ENCODE measurements around the gene NUP210.
"Not testable (repeated sequence)": the region's sequence is repeated elsewhere in the genome, so short reads cannot be mapped to it uniquely, and the experiment has no call there.

Gene NUP210

DNA sequence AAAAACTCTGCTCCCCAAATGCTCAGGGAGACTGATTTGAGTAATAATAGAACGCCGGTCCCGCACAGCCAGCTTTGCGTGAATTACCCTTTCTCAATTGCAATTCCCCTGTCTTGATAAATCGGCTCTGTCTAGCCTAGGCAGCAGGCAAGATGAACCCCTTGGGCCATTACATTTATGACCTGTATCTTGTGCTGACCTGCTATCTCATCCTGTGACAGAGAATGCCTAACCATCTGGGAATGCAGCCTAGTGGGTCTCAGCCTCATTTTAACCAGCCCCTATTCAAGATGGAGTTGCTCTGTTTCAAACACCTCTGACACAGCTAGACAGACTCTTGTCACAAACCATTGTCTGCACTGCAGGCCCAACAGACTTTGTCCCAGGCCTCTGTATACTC, 13.8 kb upstream of the NUP210 start:
- Histone ChIP-seq H3K4me3 (replicated peaks; ENCODE audit: low read depth, low read length) (no peak overlapping the region), H3K27me3 (replicated peaks; ENCODE audit: control insufficient read depth, insufficient read depth, low read length) (no peaks in the 10 kb centered on the region), H3K36me3 (ENCODE audit: control insufficient read depth, insufficient read depth, low read length) (no peaks in the 10 kb centered on the region)
- TF ChIP-seq, protein P1, sequence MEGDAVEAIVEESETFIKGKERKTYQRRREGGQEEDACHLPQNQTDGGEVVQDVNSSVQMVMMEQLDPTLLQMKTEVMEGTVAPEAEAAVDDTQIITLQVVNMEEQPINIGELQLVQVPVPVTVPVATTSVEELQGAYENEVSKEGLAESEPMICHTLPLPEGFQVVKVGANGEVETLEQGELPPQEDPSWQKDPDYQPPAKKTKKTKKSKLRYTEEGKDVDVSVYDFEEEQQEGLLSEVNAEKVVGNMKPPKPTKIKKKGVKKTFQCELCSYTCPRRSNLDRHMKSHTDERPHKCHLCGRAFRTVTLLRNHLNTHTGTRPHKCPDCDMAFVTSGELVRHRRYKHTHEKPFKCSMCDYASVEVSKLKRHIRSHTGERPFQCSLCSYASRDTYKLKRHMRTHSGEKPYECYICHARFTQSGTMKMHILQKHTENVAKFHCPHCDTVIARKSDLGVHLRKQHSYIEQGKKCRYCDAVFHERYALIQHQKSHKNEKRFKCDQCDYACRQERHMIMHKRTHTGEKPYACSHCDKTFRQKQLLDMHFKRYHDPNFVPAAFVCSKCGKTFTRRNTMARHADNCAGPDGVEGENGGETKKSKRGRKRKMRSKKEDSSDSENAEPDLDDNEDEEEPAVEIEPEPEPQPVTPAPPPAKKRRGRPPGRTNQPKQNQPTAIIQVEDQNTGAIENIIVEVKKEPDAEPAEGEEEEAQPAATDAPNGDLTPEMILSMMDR (IDR thresholded peaks at IDR 0.05; ENCODE audit: insufficient read depth, low read length, poor library complexity, severe bottlenecking): no peak
- no peak for DNase-seq (ENCODE audit: extremely low read depth, insufficient read length)

DNA sequence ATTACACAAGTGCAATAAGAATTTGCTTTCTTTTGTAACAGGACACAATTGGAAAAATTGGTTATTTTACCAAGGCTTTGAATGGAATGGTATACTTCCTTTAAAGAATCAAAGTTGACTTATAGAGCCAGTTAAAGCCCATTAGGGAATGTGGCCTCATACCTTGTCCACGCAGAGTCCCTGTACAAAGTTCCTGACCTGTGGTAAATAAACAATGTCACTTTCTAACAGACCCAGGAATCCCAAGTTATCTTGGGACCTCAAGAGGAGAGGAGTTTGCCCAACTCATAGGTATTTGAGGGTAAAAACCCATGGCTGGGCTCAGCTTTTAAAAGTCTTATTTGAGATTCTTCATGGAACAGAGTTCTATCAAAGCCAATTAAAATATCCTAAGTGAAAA, 12.0 kb upstream of the NUP210 start:
- no peak for DNase-seq (ENCODE audit: extremely low read depth, insufficient read length)
- no peaks in the 10 kb centered on the region for H3K27me3 ChIP-seq (replicated peaks; ENCODE audit: control insufficient read depth, insufficient read depth, low read length)
- H3K36me3 ChIP-seq (ENCODE audit: control insufficient read depth, insufficient read depth, low read length): no peaks in the 10 kb centered on the region
- TF ChIP-seq, protein P1 (IDR thresholded peaks at IDR 0.05; ENCODE audit: insufficient read depth, low read length, poor library complexity, severe bottlenecking): no peak
- H3K4me3 ChIP-seq (replicated peaks; ENCODE audit: low read depth, low read length): no peak overlapping the region

DNA sequence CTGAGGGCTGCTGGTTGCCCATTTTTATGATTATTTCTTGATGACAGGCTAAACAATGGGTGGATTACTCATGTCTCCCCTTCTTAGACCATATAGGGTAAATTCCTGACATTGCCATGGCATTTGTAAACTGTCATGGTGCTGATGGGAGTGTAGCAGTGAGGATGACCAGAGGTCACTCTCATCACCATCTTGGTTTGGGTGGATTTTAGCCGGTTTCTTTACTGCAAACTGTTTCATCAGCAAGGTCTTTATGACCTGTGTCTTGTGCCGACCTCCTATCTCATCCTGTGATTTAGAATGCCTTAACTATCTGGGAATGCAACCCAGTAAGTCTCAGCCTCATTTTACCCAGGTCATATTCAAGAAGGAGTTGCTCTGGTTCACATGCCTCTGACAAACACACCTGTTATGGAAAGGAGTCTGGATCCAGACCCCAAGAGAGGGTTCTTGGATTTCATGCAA, 10.3 kb upstream of the NUP210 start:
- not testable (repeated sequence) for H3K27me3 ChIP-seq (replicated peaks; ENCODE audit: control insufficient read depth, insufficient read depth, low read length); DNase-seq (ENCODE audit: extremely low read depth, insufficient read length); H3K4me3 ChIP-seq (replicated peaks; ENCODE audit: low read depth, low read length); H3K36me3 ChIP-seq (ENCODE audit: control insufficient read depth, insufficient read depth, low read length)

DNA sequence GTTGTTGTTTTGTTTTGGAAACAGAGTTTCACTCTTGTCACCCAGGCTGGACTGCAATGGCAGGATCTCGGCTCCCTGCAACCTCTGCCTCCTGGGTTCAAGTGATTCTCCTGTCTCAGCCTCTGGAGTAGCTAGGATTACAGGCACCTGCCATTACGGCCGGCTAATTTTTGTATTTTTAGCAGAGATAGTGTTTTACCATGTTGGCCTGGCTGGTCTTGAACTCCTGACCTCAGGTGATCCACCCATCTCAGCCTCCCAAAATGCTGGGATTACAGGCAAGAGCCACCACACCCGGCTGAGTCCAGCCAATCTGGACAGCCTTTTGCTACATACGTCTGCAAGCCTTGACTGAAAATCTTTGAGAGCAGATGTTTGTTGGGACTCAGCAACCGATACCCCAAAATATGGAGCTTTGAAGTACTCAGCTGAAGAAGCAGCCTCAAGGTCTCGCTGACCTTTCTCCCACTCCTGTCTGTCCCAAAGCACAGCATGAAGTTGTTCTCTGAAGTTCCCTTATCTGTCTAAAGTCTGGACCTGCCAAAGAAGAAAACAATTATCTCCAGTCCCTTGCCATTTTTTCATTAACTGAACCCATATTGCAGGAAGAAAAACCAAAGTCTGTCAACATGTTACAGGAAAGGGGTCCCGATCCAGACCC, 9.6 kb upstream of the NUP210 start:
- TF ChIP-seq, protein P1 (IDR thresholded peaks at IDR 0.05; ENCODE audit: insufficient read depth, low read length, poor library complexity, severe bottlenecking): no peak
- Histone ChIP-seq H3K4me3 (replicated peaks; ENCODE audit: low read depth, low read length) (no peak overlapping the region), H3K27me3 (replicated peaks; ENCODE audit: control insufficient read depth, insufficient read depth, low read length) (no peaks in the 10 kb centered on the region), H3K36me3 (ENCODE audit: control insufficient read depth, insufficient read depth, low read length) (no peaks in the 10 kb centered on the region)
- DNase-seq (ENCODE audit: extremely low read depth, insufficient read length): no peak

DNA sequence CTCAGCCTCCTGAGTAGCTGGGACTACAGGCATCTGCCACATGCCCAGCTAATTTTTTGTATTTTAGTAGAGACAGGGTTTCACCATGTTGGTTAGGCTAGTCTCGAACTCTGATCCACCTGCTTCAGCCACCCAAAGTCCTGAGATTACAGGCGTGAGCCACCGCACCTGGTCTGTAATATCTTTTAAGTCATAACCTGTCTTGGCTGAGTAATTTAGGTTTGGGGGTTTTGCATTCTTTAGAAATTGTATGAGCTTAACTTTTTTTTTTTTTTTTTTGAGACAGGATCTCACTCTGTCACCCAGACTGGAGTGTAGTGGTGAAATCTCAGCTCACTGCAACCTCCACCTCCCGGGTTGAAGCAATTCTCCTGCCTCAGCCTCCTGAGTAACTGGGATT, 8.6 kb upstream of the NUP210 start:
- H3K4me3 ChIP-seq (replicated peaks; ENCODE audit: low read depth, low read length); DNase-seq (ENCODE audit: extremely low read depth, insufficient read length); H3K36me3 ChIP-seq (ENCODE audit: control insufficient read depth, insufficient read depth, low read length); H3K27me3 ChIP-seq (replicated peaks; ENCODE audit: control insufficient read depth, insufficient read depth, low read length): not testable (repeated sequence)

DNA sequence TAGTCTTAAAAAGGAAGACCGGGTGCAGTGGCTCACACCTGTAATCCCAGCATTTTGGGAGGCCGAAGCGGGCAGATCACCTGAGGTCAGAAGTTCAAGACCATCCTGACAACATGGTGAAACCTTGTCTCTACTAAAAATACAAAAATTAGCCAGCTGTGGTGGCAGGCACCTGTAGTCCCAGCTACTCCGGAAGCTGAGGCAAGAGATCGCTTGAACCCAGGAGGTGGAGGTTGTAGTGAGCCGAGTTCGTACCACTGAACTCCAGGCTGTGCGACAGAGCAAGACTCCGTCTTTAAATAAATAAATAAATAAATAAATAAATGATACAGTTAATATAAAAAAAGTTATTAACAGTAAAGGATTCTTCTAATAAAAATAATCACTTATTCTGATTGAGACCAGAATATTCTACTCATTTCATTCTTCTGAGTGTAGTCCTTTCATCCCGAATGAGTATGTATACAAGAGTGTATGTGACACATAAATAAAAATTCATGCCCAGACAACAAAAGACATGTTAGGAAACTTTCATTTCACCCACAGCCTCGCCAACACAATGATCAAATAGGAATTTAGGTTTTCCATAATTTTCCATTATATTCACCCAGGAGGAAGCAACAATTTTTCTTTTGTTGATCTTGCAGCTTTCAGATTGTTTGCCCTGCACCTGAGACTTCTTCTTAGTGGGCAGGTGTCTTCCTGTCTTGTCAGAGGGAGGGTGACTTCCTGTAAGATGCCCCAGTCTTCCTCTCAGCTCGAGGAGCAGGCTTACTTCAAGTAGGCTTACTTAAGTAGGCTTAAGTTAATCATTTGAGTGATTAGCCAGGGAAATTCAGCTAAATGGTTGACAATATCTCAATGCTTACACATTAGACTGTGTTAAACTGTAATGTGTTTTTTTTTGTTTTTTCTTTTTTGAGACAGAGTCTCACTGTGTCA, 7.8 kb upstream of the NUP210 start:
- no peaks in the 10 kb centered on the region for H3K27me3 ChIP-seq (replicated peaks; ENCODE audit: control insufficient read depth, insufficient read depth, low read length)
- TF ChIP-seq, protein P1 (IDR thresholded peaks at IDR 0.05; ENCODE audit: insufficient read depth, low read length, poor library complexity, severe bottlenecking): no peak
- no peaks in the 10 kb centered on the region for H3K36me3 ChIP-seq (ENCODE audit: control insufficient read depth, insufficient read depth, low read length)
- no peak for DNase-seq (ENCODE audit: extremely low read depth, insufficient read length)
- no peak overlapping the region for H3K4me3 ChIP-seq (replicated peaks; ENCODE audit: low read depth, low read length)
